ENCODE data around the gene ZNF423.
A peak's percentile ranks its signal among the peaks of the same experiment; 100 is the strongest.

ZNF423 gene

GRCh38 chr16:49779979-49780378 lies 75.9 kb downstream of the ZNF423 start:
- Histone ChIP-seq H3K14ac (ENCODE audit: low read length in 2 of 2) (no peak overlapping the region), H3K23ac (ENCODE audit: low read length in 2 of 2) (no peak overlapping the region), H2BK120ac (ENCODE audit: low read depth, low read length) (no peak overlapping the region), H3K9ac (ENCODE audit: low read length) (no peak overlapping the region), H4K8ac (ENCODE audit: low read length) (no peak overlapping the region), H3K4me1 (ENCODE audit: control insufficient read depth, insufficient read depth, low read depth, low read length) (peaks cover 22% of the 10 kb centered on the region), H2BK15ac (ENCODE audit: low read depth, poor library complexity, severe bottlenecking) (no peak overlapping the region), H3K4ac (ENCODE audit: low read depth in 1 of 2, low read length in 2 of 2) (no peak overlapping the region), H2BK12ac (ENCODE audit: low read length in 2 of 2) (no peak overlapping the region), H3K79me1 (replicated peaks; ENCODE audit: low read length, poor library complexity, severe bottlenecking) (no peaks in the 10 kb centered on the region), H2BK5ac (ENCODE audit: low read depth, low read length, poor library complexity, severe bottlenecking) (no peak overlapping the region), H2AK5ac (ENCODE audit: low read length, severe bottlenecking) (no peak overlapping the region), H3K36me3 (ENCODE audit: control insufficient read depth in 1 of 2, insufficient read depth in 2 of 2, low read depth in 1 of 2, low read length in 2 of 2) (no peaks in the 10 kb centered on the region), H3K18ac (ENCODE audit: low read depth in 1 of 2, low read length in 2 of 2) (no peak overlapping the region), H3K4me3 (ENCODE audit: insufficient read depth in 1 of 2, low read depth in 1 of 2, low read length in 2 of 2) (no peak overlapping the region), H2AFZ (ENCODE audit: low read depth, low read length) (no peak overlapping the region), H3K27ac (ENCODE audit: low read length, poor library complexity, severe bottlenecking) (no peak overlapping the region), H3K9me3 (ENCODE audit: control insufficient read depth, low read length) (no peaks in the 10 kb centered on the region), H3K4me2 (ENCODE audit: low read length, poor library complexity, severe bottlenecking) (no peak overlapping the region), H3K27me3 (ENCODE audit: control insufficient read depth in 1 of 2, insufficient read depth in 1 of 2, low read length in 2 of 2) (peaks cover 0 to 8% of the 10 kb centered on the region in 2 experiments), H4K91ac (ENCODE audit: low read length) (no peak overlapping the region)
- no peak for DNase-seq
- 81% methylated on average over 7 of the region's 7 CpGs for WGBS

DNA sequence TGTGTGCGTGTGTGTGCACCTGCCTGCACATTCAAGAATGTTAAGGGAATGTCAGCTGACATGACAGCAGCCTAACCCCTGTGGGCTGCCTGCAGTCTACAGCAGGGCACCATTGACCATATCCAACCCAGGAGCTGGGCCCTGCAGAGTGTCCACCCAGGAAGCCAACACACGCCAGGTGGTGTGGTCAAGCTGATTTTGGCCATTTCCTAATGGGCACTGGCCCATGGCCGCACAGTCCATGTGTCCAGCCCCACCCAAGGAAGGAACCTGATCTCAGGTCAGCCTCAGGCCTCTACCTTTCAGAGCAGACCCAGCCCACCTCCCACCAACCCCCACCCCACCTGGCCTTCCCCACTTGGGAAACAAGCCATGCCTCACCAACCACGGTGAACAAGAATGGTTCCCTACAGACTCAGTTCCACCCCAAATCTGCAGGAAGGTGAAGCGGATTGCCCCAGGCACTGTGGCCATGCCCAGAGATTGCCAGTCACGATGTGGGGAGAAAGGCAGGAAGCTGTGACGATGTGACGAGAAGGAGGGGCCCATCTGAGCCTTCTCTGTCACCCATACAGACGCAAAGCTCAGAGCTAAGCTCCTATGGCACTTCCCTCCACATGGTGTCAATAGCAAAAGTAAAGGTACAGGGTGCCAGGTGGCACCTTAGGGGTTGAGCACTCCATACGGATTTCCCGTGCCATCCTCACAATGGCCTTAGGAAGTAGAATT lies 77.5 kb downstream of the ZNF423 start:
- H2BK5ac ChIP-seq (ENCODE audit: low read depth, low read length, poor library complexity, severe bottlenecking), result no peak overlapping the region
- no peak overlapping the region for H2AK5ac ChIP-seq (ENCODE audit: low read length, severe bottlenecking)
- H3K27me3 ChIP-seq (ENCODE audit: control insufficient read depth in 1 of 2, insufficient read depth in 1 of 2, low read length in 2 of 2), result peaks cover 0 to 8% of the 10 kb centered on the region in 2 experiments
- H3K23ac ChIP-seq (ENCODE audit: low read length in 2 of 2), result no peak overlapping the region
- no peak overlapping the region for H3K4me2 ChIP-seq (ENCODE audit: low read length, poor library complexity, severe bottlenecking)
- H3K36me3 ChIP-seq (ENCODE audit: control insufficient read depth in 1 of 2, insufficient read depth in 2 of 2, low read depth in 1 of 2, low read length in 2 of 2), result no peaks in the 10 kb centered on the region
- H4K91ac ChIP-seq (ENCODE audit: low read length), result no peak overlapping the region
- no peak for DNase-seq
- H3K18ac ChIP-seq (ENCODE audit: low read depth in 1 of 2, low read length in 2 of 2), result no peak overlapping the region
- no peak overlapping the region for H4K8ac ChIP-seq (ENCODE audit: low read length)
- WGBS, result 93% methylated on average over 10 of the region's 11 CpGs
- H2BK15ac ChIP-seq (ENCODE audit: low read depth, poor library complexity, severe bottlenecking), result no peak overlapping the region
- no peak overlapping the region for H3K4ac ChIP-seq (ENCODE audit: low read depth in 1 of 2, low read length in 2 of 2)
- no peak overlapping the region for H3K9ac ChIP-seq (ENCODE audit: low read length)
- H2BK120ac ChIP-seq (ENCODE audit: low read depth, low read length), result no peak overlapping the region
- H3K4me1 ChIP-seq (ENCODE audit: control insufficient read depth, insufficient read depth, low read depth, low read length), result peaks cover 36% of the 10 kb centered on the region
- no peak overlapping the region for H2BK12ac ChIP-seq (ENCODE audit: low read length in 2 of 2)
- H3K79me1 ChIP-seq (replicated peaks; ENCODE audit: low read length, poor library complexity, severe bottlenecking), result no peaks in the 10 kb centered on the region
- H3K9me3 ChIP-seq (ENCODE audit: control insufficient read depth, low read length), result no peaks in the 10 kb centered on the region
- H2AFZ ChIP-seq (ENCODE audit: low read depth, low read length), result no peak overlapping the region
- H3K4me3 ChIP-seq (ENCODE audit: insufficient read depth in 1 of 2, low read depth in 1 of 2, low read length in 2 of 2), result no peak overlapping the region
- no peak overlapping the region for H3K27ac ChIP-seq (ENCODE audit: low read length, poor library complexity, severe bottlenecking)
- no peak overlapping the region for H3K14ac ChIP-seq (ENCODE audit: low read length in 2 of 2)

DNA sequence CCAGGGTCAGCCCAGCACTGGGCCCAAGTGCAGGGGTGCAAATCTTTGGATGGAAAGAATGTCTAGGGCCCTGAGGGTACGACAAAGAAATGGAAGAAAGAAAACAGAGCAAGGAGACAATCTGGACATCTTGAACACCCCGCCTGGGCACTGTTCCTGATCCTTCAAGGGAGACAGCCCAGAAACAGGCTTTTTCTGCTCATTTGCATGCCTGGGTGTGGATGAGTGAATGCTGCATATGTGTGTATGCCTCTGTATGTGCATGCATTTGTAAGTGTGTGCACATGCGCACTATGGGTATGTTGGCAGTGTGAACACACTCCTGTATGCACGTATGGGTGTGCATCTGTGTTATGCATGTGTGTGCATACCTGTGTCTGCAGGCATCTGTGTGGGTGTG lies 79.2 kb downstream of the ZNF423 start:
- Histone ChIP-seq H2BK12ac (ENCODE audit: low read length in 2 of 2) (no peak overlapping the region), H3K23ac (ENCODE audit: low read length in 2 of 2) (no peak overlapping the region), H3K27ac (ENCODE audit: low read length, poor library complexity, severe bottlenecking) (peak overlapping the region; percentile 55), H3K79me1 (replicated peaks; ENCODE audit: low read length, poor library complexity, severe bottlenecking) (no peaks in the 10 kb centered on the region), H3K9me3 (ENCODE audit: control insufficient read depth, low read length) (no peaks in the 10 kb centered on the region), H3K9ac (ENCODE audit: low read length) (no peak overlapping the region), H3K27me3 (ENCODE audit: control insufficient read depth in 1 of 2, insufficient read depth in 1 of 2, low read length in 2 of 2) (peaks cover 0 to 5% of the 10 kb centered on the region in 2 experiments), H4K91ac (ENCODE audit: low read length) (peak overlapping the region; percentile 8), H3K4me3 (ENCODE audit: insufficient read depth in 1 of 2, low read depth in 1 of 2, low read length in 2 of 2) (no peak overlapping the region), H2BK5ac (ENCODE audit: low read depth, low read length, poor library complexity, severe bottlenecking) (no peak overlapping the region), H2BK15ac (ENCODE audit: low read depth, poor library complexity, severe bottlenecking) (no peak overlapping the region), H3K4me1 (ENCODE audit: control insufficient read depth, insufficient read depth, low read depth, low read length) (peaks cover 36% of the 10 kb centered on the region), H2AFZ (ENCODE audit: low read depth, low read length) (no peak overlapping the region), H3K4me2 (ENCODE audit: low read length, poor library complexity, severe bottlenecking) (no peak overlapping the region), H4K8ac (ENCODE audit: low read length) (peak overlapping the region; percentile 83), H3K4ac (ENCODE audit: low read depth in 1 of 2, low read length in 2 of 2) (peak overlapping the region in 1 of 2 experiments; percentile 2), H3K18ac (ENCODE audit: low read depth in 1 of 2, low read length in 2 of 2) (no peak overlapping the region), H3K14ac (ENCODE audit: low read length in 2 of 2) (peak overlapping the region in 1 of 2 experiments; percentile 12), H2BK120ac (ENCODE audit: low read depth, low read length) (peak overlapping the region; percentile 21), H2AK5ac (ENCODE audit: low read length, severe bottlenecking) (peak overlapping the region; percentile 24), H3K36me3 (ENCODE audit: control insufficient read depth in 1 of 2, insufficient read depth in 2 of 2, low read depth in 1 of 2, low read length in 2 of 2) (no peaks in the 10 kb centered on the region)
- 83% methylated on average over 4 of the region's 4 CpGs for WGBS
- no peak for DNase-seq

DNA sequence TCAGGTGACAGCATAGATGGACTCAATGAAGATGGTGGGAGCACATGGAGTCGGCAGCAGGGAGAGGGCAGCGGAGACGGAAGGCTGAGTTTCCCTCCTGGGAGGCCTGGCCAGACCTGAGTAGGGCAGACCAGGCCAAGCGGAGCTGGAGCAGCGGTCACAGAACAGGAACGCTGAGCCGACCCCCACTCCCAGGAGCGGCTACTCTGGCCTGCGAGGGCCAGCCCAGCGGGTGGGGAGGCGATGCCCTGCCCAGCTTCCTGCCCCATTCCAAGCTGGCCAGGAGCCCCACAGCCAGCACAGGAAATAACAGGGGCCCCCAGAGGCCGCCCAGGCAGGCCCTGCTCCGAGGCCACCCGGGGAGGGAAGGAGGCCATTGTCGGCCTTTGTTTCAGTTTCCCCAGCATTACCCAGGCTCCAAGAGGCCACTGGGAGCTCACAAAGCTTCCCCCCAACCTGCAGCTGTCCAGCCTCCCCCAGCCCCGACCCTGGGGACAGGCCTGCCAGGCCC lies 79.8 kb downstream of the ZNF423 start:
- H3K4me2 ChIP-seq (ENCODE audit: low read length, poor library complexity, severe bottlenecking), result peak overlapping the region; percentile 23
- H3K36me3 ChIP-seq (ENCODE audit: control insufficient read depth in 1 of 2, insufficient read depth in 2 of 2, low read depth in 1 of 2, low read length in 2 of 2), result no peaks in the 10 kb centered on the region
- peak overlapping the region; percentile 55 for H3K27ac ChIP-seq (ENCODE audit: low read length, poor library complexity, severe bottlenecking)
- peaks cover 36% of the 10 kb centered on the region for H3K4me1 ChIP-seq (ENCODE audit: control insufficient read depth, insufficient read depth, low read depth, low read length)
- DNase-seq, result peak; percentile 18
- peak overlapping the region in 1 of 2 experiments; percentile 9 for H3K14ac ChIP-seq (ENCODE audit: low read length in 2 of 2)
- no peak overlapping the region for H3K23ac ChIP-seq (ENCODE audit: low read length in 2 of 2)
- H3K4me3 ChIP-seq (ENCODE audit: insufficient read depth in 1 of 2, low read depth in 1 of 2, low read length in 2 of 2), result no peak overlapping the region
- peak overlapping the region; percentile 2 to 8 for H3K4ac ChIP-seq (ENCODE audit: low read depth in 1 of 2, low read length in 2 of 2)
- no peak overlapping the region for H2AFZ ChIP-seq (ENCODE audit: low read depth, low read length)
- peak overlapping the region; percentile 21 for H2BK120ac ChIP-seq (ENCODE audit: low read depth, low read length)
- H4K8ac ChIP-seq (ENCODE audit: low read length), result peak overlapping the region; percentile 83
- H3K9me3 ChIP-seq (ENCODE audit: control insufficient read depth, low read length), result no peaks in the 10 kb centered on the region
- no peak overlapping the region for H2BK12ac ChIP-seq (ENCODE audit: low read length in 2 of 2)
- H4K91ac ChIP-seq (ENCODE audit: low read length), result peak overlapping the region; percentile 8
- H3K9ac ChIP-seq (ENCODE audit: low read length), result no peak overlapping the region
- H2AK5ac ChIP-seq (ENCODE audit: low read length, severe bottlenecking), result no peak overlapping the region
- H2BK5ac ChIP-seq (ENCODE audit: low read depth, low read length, poor library complexity, severe bottlenecking), result no peak overlapping the region
- H3K79me1 ChIP-seq (replicated peaks; ENCODE audit: low read length, poor library complexity, severe bottlenecking), result no peaks in the 10 kb centered on the region
- peaks cover 0 to 5% of the 10 kb centered on the region in 2 experiments for H3K27me3 ChIP-seq (ENCODE audit: control insufficient read depth in 1 of 2, insufficient read depth in 1 of 2, low read length in 2 of 2)
- WGBS, result 9% methylated on average over 16 of the region's 16 CpGs
- H3K18ac ChIP-seq (ENCODE audit: low read depth in 1 of 2, low read length in 2 of 2), result peak overlapping the region; percentile 22 to 46
- no peak overlapping the region for H2BK15ac ChIP-seq (ENCODE audit: low read depth, poor library complexity, severe bottlenecking)

All from mesenchymal stem cell (in vitro differentiated cells and primary cell).